SK-N-SH (cell line): ENCODE data around the gene LYZ.

Experiments used
- CTCF ChIP-seq: fragments of 200-600 bp; sonication (generic); IDR thresholded peaks from 2 replicates; pipeline ENCODE4 v1.6.1; 2017; ENCODE audit warnings: antibody characterized with exemption, mild to moderate bottlenecking, moderate library complexity
- FOSL2 ChIP-seq: IDR thresholded peaks from 2 replicates; pipeline ENCODE4 v1.4.0; 2012; ENCODE audit warnings: low read depth, mild to moderate bottlenecking, moderate library complexity, borderline replicate concordance
- GATA2 ChIP-seq: sonication (generic); formaldehyde crosslinking; IDR thresholded peaks from 2 replicates; pipeline ENCODE4 v1.5.0; 2020; ENCODE audit warnings: mild to moderate bottlenecking, missing genetic modification reagents
- NFIC ChIP-seq: IDR thresholded peaks from 2 replicates; pipeline ENCODE4 v1.4.0; 2012; ENCODE audit warnings: borderline replicate concordance
- NRF1 ChIP-seq: IDR thresholded peaks from 2 replicates; pipeline ENCODE4 v1.6.1; 2012; ENCODE audit warnings: low read depth, mild to moderate bottlenecking, low read length
- POLR2AphosphoS5 ChIP-seq: IDR thresholded peaks from 2 replicates; pipeline ENCODE4 v1.6.1; 2012; ENCODE audit warnings: low read depth, low read length
- RXRA ChIP-seq: IDR thresholded peaks from 2 replicates; pipeline ENCODE4 v1.4.0; 2012; ENCODE audit warnings: low read depth, mild to moderate bottlenecking, borderline replicate concordance
- SMC3 ChIP-seq: IDR thresholded peaks from 2 replicates; pipeline ENCODE4 v1.6.1; 2012; ENCODE audit warnings: low read depth, low read length, improper control_type of control experiment
- USF1 ChIP-seq: IDR thresholded peaks from 2 replicates; pipeline ENCODE4 v1.4.0; 2012; ENCODE audit warnings: low read depth, borderline replicate concordance
- ZBTB33 ChIP-seq: IDR thresholded peaks from 2 replicates; pipeline ENCODE4 v1.4.0; 2012; ENCODE audit warnings: low read depth, borderline replicate concordance

GRCh38 chr12:69354172-69354555 is 6.0 kb downstream of the LYZ start:
- TF ChIP-seq CTCF, result no peak
- no peak for TF ChIP-seq POLR2AphosphoS5
- no peak for TF ChIP-seq SMC3
- TF ChIP-seq NRF1, result no peak
- no peak for TF ChIP-seq RXRA
- TF ChIP-seq GATA2, result no peak
- TF ChIP-seq ZBTB33, result no peak
- no peak for TF ChIP-seq USF1
- TF ChIP-seq NFIC, result no peak
- TF ChIP-seq FOSL2, result no peak
